Pancreas (tissue), 10 donors: ENCODE measurements around the gene PXK. TPM values are rescaled to one million over a fixed set of nuclear protein-coding genes. Genes with fewer than 3 reads are reported as not detected.

Experiments used
- ATAC-seq, 4 donors: fragments of 200-7000 bp; cut with Tn5 transposase; one replicate each; pipeline versions ENCODE4 v1.8.0 to v1.9.1; 2020; ENCODE audit warnings: mild to moderate bottlenecking in 4 of 4, moderate library complexity in 4 of 4
- DNase-seq, 6 donors: peaks; one replicate each; pipeline ENCODE4 v3.0.0-alpha.2; 2020
- FAIRE-seq: peaks from 2 replicates; lab custom pipeline; 2012; peaks lifted over from hg19 to GRCh38; lab: Jason Lieb, UNC
- H3K27ac ChIP-seq, 4 donors: fragments of 200-600 bp; sonication (generic); 1 replicate in 3 of 4; 2 replicates in 1 of 4; pipeline versions ENCODE4 v1.5.0 to v1.8.0; 2020
- H3K27me3 ChIP-seq, 4 donors: fragments of 200-600 bp; one replicate each; pipeline ENCODE4 v1.8.0; 2021
- H3K36me3 ChIP-seq, 3 donors: fragments of 200-600 bp; sonication (generic) in 1 of 3; one replicate each; pipeline versions ENCODE4 v1.5.0 to v1.8.0; 2020 to 2021
- H3K4me1 ChIP-seq, 3 donors: fragments of 200-600 bp; one replicate each; pipeline ENCODE4 v1.8.0; 2021
- H3K4me3 ChIP-seq, 4 donors: fragments of 200-600 bp; sonication (generic) in 2 of 4; one replicate each; pipeline versions ENCODE4 v1.5.0 to v1.8.0; 2020 to 2021
- H3K9me3 ChIP-seq, 4 donors: fragments of 200-600 bp; one replicate each; pipeline ENCODE4 v1.8.0; 2021
- WGBS, 2 donors: extraction: QIAGEN DNeasy Blood & Tissue Kit; methylation state at CpG; one replicate each; pipeline ENCODE4 v1.1.7; 2013; 5-methylcytosine and 5-hydroxymethylcytosine counted together
- intact Hi-C, 3 donors: fragments of 100-400 bp; cut with DNase I; formaldehyde crosslinking; loops; one replicate each; pipeline versions ENCODE4 v1.11.1 to v1.14.2; 2022
- polyA plus RNA-seq, 2 donors: library from polyadenylated mRNA; stranded (reverse); fragments of 200-250 nt; gene quantifications; one replicate each; pipeline ENCODE4 v1.2.3, GENCODE V29; 2013
- total RNA-seq, 6 donors: library from RNA; stranded (reverse); fragmentation: NEBNext Ultra II Directional in 4 of 6; extraction: Animal tissue kit (Norgen Biotek cat#: 25700) in 4 of 6; gene quantifications; one replicate each; pipeline versions ENCODE4 v1.2.1 to v1.2.4, GENCODE V29; 2021 to 2023
- TF ChIP-seq, protein P1 (sequence below), 4 donors: fragments of 200-600 bp; sonication (generic) in 3 of 4; IDR thresholded peaks; one replicate each; pipeline versions ENCODE4 v1.5.0 to v1.8.0; 2021; ENCODE audit warnings: antibody characterized with exemption in 4 of 4
- donor health status: healthy with polysubstance abuse.
- donor health status: DM: no; HTN: no; CAD: no; lungs with moderate emphysema.
- donor health status: DM: no; HTN: no; CAD: no.
- donor health status: control.
- donor health status: control.
- donor health status: Bipolar disorder and iron deficiency.
- donor health status: DM: yes; HTN: yes; CAD: no.
- donor health status: DM: no; HTN: no; CAD: no.
- donor health status: DM: no; HTN: no; CAD: no.
- donor health status: DM: yes; HTN: yes; CAD: no.

Gene PXK
- total and polyA plus RNA-seq, 8 donors, result 3.2 to 11.2 (median 7.4) TPM

DNA sequence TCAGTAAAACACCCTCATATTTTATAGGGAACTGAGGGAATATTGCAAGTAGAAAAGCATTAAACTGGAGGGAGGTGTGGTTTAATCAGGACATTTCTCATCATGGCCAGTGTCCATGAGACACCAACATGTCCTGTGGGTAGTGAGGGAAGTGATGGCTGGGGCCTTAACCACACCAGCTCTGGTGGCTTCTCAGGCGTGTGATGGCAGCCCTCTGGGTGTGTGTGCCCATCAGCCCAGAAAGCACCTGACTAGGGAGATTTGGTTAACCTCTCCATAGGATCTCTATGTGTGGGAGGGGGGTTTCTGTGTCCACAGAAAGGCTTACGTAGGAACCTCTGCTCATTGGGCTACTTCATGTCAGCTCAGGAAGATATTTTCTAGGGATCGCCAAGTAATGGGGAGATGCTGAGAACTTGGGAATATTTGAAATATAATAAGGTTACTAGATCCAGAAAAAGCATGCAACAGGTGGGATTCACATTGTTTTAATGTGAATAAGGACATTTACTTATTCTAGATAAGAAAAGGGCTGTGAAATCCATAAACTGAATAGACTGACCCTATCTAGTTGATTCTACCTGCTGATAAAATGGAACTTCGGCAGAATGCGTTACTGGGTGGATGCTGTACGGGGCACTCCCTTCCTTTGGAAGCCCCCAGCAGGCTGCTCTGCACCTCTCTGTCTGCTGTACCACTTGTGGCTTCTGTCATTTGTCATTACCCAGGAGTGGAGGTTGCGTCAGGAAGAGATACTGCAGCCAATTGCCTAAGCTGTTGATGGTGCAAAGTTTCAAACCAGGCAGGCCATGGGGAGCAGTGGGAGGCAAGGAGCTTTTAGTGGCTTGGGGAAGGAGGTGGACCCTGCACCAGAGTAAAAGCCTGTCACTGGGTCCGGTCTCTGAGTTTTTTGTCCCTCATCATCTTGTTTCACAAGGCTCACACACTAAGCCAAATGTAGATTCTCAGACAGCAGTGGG, 79.4 kb downstream of the PXK start:
- FAIRE-seq (no peak), DNase-seq (no peak), ATAC-seq (no peak)
- no peaks in the 10 kb centered on the region for H3K9me3 ChIP-seq
- H3K4me1 ChIP-seq, result no peaks in the 10 kb centered on the region
- H3K27ac ChIP-seq, result no peak overlapping the region
- H3K4me3 ChIP-seq, result no peak overlapping the region
- peaks cover 0 to 3% (median 0%) of the 10 kb centered on the region in 3 donors for H3K36me3 ChIP-seq
- H3K27me3 ChIP-seq, result no peaks in the 10 kb centered on the region
- intact Hi-C loops, result loop anchor here in 2 of 3 donors (5.0 to 10.0 kb wide), 3 partner anchors 85 to 227 kb away; no protein-coding TSS in a partner anchor
- WGBS, 2 donors, result 66 to 80% methylated on average over 8 of the region's 8 CpGs
- TF ChIP-seq, protein P1, sequence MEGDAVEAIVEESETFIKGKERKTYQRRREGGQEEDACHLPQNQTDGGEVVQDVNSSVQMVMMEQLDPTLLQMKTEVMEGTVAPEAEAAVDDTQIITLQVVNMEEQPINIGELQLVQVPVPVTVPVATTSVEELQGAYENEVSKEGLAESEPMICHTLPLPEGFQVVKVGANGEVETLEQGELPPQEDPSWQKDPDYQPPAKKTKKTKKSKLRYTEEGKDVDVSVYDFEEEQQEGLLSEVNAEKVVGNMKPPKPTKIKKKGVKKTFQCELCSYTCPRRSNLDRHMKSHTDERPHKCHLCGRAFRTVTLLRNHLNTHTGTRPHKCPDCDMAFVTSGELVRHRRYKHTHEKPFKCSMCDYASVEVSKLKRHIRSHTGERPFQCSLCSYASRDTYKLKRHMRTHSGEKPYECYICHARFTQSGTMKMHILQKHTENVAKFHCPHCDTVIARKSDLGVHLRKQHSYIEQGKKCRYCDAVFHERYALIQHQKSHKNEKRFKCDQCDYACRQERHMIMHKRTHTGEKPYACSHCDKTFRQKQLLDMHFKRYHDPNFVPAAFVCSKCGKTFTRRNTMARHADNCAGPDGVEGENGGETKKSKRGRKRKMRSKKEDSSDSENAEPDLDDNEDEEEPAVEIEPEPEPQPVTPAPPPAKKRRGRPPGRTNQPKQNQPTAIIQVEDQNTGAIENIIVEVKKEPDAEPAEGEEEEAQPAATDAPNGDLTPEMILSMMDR (IDR thresholded peaks at IDR 0.05), result no peak

DNA sequence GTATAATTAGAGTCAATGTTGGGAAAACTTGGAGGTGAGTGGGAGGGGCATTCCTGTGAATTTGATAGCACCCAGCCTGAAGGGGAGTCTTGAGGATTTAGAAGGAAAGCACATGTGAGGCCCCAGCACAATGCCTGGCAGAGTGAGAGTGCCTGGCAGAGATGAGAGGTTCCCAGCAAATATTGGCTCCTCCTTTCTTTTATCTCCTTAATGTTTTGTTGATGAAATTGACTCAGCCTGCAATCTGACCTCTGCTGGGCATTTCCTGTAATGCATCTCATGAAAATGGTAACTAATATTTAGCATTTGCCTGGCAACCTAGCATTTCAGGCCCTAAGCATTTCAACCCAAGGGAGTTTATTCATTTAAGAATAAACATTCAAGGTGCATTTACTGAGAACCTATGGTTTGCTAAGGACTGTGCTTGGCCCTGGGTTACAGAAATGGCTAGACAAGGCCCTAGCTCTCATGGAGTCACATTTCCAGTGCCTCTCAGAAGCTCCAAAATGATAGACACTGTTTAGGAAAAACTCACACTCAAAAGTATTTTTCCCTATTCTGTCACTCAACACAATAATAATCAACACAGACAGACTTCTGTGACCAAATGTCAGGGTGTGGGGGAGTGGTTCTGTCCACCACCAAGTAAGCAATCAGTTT, 82.0 kb downstream of the PXK start:
- peak; percentile 78 to 91 (median 86) for ATAC-seq
- peak in 2 of 6 donors; percentile 20 to 61 for DNase-seq
- H3K36me3 ChIP-seq, result peaks cover 0 to 3% (median 0%) of the 10 kb centered on the region in 3 donors
- no peaks in the 10 kb centered on the region for H3K4me1 ChIP-seq
- H3K27ac ChIP-seq, result no peak overlapping the region
- FAIRE-seq, result no peak
- TF ChIP-seq, protein P1 (IDR thresholded peaks at IDR 0.05), result peak; percentile 43 to 66 (median 64)
- no peaks in the 10 kb centered on the region for H3K27me3 ChIP-seq
- H3K4me3 ChIP-seq, result no peak overlapping the region
- no peaks in the 10 kb centered on the region for H3K9me3 ChIP-seq
- intact Hi-C loops, result loop anchor here in 2 of 3 donors (5.0 to 10.0 kb wide), 3 partner anchors 87 to 230 kb away; no protein-coding TSS in a partner anchor

DNA sequence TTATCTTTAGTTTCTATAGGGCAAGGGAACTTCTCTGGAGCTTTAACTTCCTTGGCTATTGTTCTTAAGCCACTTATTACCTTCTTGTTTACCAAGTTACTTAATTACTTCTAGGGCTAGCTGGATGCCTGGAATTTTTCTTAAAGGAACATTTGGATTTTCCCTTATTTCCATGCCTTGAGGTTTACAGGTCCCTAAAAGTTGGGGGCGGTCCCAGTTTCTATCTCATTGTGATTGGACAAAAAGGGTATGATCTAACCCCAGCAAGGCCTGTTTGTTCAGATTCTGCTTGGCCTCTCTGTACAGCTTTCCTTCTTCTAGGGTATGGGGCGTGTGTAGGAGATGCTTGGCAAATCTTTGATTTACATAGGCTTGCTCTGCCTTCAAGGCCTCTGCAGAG, 83.5 kb downstream of the PXK start:
- Histone ChIP-seq H3K36me3 (peaks cover 0 to 3% (median 0%) of the 10 kb centered on the region in 3 donors), H3K27me3 (no peaks in the 10 kb centered on the region), H3K4me3 (no peak overlapping the region), H3K4me1 (no peaks in the 10 kb centered on the region), H3K27ac (no peak overlapping the region), H3K9me3 (no peaks in the 10 kb centered on the region)
- FAIRE-seq (no peak), ATAC-seq (no peak), DNase-seq (no peak)
- intact Hi-C loops, result loop anchor here in 1 of 3 donors (10.0 kb wide), 1 partner anchor 231 kb away; no protein-coding TSS in a partner anchor
- TF ChIP-seq, protein P1 (IDR thresholded peaks at IDR 0.05), result no peak
- WGBS, 2 donors, result 88 to 89% methylated on average over 2 of the region's 2 CpGs

DNA sequence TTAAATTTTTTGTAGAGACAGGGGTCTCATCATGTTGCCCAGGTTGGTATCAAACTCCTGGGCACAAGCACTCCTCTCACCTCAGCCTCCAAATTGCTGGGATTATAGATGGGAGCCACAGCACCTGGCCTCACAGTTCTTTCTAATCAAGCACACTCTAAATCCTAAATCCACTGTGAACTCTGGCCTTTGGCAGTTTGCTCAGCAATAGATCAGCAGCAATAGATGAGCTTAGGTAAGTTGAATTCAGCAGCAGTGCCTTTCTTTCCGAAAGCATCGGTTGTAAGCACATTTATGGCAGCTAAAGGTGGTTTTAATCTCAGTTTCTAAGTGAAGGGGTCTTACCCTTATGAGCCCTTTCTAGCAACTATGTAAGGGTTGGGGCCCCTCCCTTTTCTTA, 84.4 kb downstream of the PXK start:
- DNase-seq, result no peak
- intact Hi-C loops, result loop anchor here in 1 of 3 donors (10.0 kb wide), 1 partner anchor 232 kb away; no protein-coding TSS in a partner anchor
- Histone ChIP-seq H3K9me3 (no peaks in the 10 kb centered on the region), H3K4me3 (no peak overlapping the region), H3K27me3 (no peaks in the 10 kb centered on the region), H3K4me1 (no peaks in the 10 kb centered on the region), H3K36me3 (peaks cover 0 to 3% (median 0%) of the 10 kb centered on the region in 3 donors), H3K27ac (no peak overlapping the region)
- FAIRE-seq, result no peak
- WGBS, 2 donors, result 73 to 74% methylated on average over 2 of the region's 2 CpGs
- no peak for ATAC-seq
- TF ChIP-seq, protein P1 (IDR thresholded peaks at IDR 0.05), result no peak
